Spleen (tissue), 11 donors: ENCODE measurements around the gene TC2N. TPM values are rescaled to one million over a fixed set of nuclear protein-coding genes. Genes with fewer than 3 reads are reported as not detected.

Source experiments
- DNase-seq: peaks from one replicate; pipeline ENCODE4 v3.0.0-alpha.2; 2020
- H3K27ac ChIP-seq, 8 donors: fragments of 200-600 bp; sonication (generic) in 7 of 8; 1 replicate in 4 of 8; 2 replicates in 4 of 8; pipeline versions ENCODE4 v1.5.0 to v1.8.0; 2016 to 2021; ENCODE audit warnings: inconsistent platforms in 4 of 8, mild to moderate bottlenecking in 4 of 8, moderate library complexity in 1 of 8
- H3K27me3 ChIP-seq, 7 donors: fragments of 200-600 bp; sonication (generic) in 6 of 7; replicated peaks in 1 of 7; 1 replicate in 4 of 7; 2 replicates in 3 of 7; pipeline versions ENCODE4 v1.5.0 to v1.8.0; 2016 to 2021; ENCODE audit warnings: inconsistent platforms in 3 of 7, mild to moderate bottlenecking in 1 of 7
- H3K36me3 ChIP-seq, 6 donors: fragments of 200-600 bp; sonication (generic) in 5 of 6; 1 replicate in 4 of 6; 2 replicates in 2 of 6; pipeline versions ENCODE4 v1.5.0 to v1.8.0; 2016 to 2021; ENCODE audit warnings: inconsistent platforms in 2 of 6
- H3K4me1 ChIP-seq, 6 donors: fragments of 200-600 bp; sonication (generic) in 5 of 6; 1 replicate in 3 of 6; 2 replicates in 3 of 6; pipeline versions ENCODE4 v1.5.0 to v1.8.0; 2016 to 2021; ENCODE audit warnings: inconsistent platforms in 3 of 6
- H3K4me3 ChIP-seq, 8 donors: fragments of 200-600 bp; sonication (generic) in 7 of 8; 1 replicate in 4 of 8; 2 replicates in 4 of 8; pipeline versions ENCODE4 v1.5.0 to v1.8.0; 2016 to 2021; ENCODE audit warnings: inconsistent platforms in 4 of 8, mild to moderate bottlenecking in 4 of 8, moderate library complexity in 2 of 8
- H3K9me3 ChIP-seq, 8 donors: fragments of 200-600 bp; sonication (generic) in 7 of 8; 1 replicate in 4 of 8; 2 replicates in 4 of 8; pipeline versions ENCODE4 v1.5.0 to v1.8.0; 2016 to 2021; ENCODE audit warnings: inconsistent platforms in 4 of 8
- POLR2A ChIP-seq, 3 donors: fragments of 450-650 bp; IDR thresholded peaks; one replicate each; pipeline ENCODE4 v1.5.1; 2017; ENCODE audit warnings: antibody characterized with exemption in 3 of 3, mild to moderate bottlenecking in 1 of 3
- POLR2AphosphoS5 ChIP-seq, 3 donors: sonication (generic); formaldehyde crosslinking; IDR thresholded peaks; one replicate each; pipeline ENCODE4 v1.5.1; 2017; ENCODE audit warnings: antibody characterized with exemption in 3 of 3
- WGBS, 5 donors: extraction: QIAGEN DNeasy Blood & Tissue Kit in 3 of 5; methylation state at CpG; one replicate each; pipeline versions ENCODE4 v1.1.5 to v1.1.7; 2013 to 2018; 5-methylcytosine and 5-hydroxymethylcytosine counted together
- intact Hi-C: fragments of 100-400 bp; cut with DNase I; formaldehyde crosslinking; loops from one replicate; pipeline ENCODE4 v1.15.0; 2023; ENCODE audit warnings: low total_unique reads
- polyA plus RNA-seq, 3 donors: library from polyadenylated mRNA; stranded (reverse); fragments of 200-250 nt; gene quantifications; one replicate each; pipeline ENCODE4 v1.2.1, GENCODE V29; 2013
- total RNA-seq, 7 donors: library from RNA; depleted of rRNA in 3 of 7; stranded (reverse); fragments of >200 nt in 3 of 7; fragmentation: NEBNext Ultra II Directional in 4 of 7; extraction: Animal tissue kit (Norgen Biotek cat#: 25700) in 4 of 7; gene quantifications; one replicate each; pipeline versions ENCODE4 v1.1.0 to v1.2.1, GENCODE V29; 2016 to 2021
- TF ChIP-seq, protein P1 (sequence below), 11 experiments: fragments of 200-600 bp in 7 of 11; fragments of 450-650 bp in 4 of 11; sonication (generic) in 4 of 11; IDR thresholded peaks in 8 of 11; conservative IDR thresholded peaks in 3 of 11; 1 replicate in 7 of 11; 2 replicates in 4 of 11; pipeline versions ENCODE4 v1.4.0 to v1.8.0; 2016 to 2021; ENCODE audit warnings: antibody characterized with exemption in 11 of 11, inconsistent platforms in 4 of 11, mild to moderate bottlenecking in 1 of 11
- donor health status: healthy with polysubstance abuse.
- donor health status: DM: no; HTN: no; CAD: no; lungs with moderate emphysema.
- donor health status: DM: no; HTN: no; CAD: no.
- donor health status: Bipolar disorder and iron deficiency.
- donor health status: healthy.
- donor health status: DM: no; HTN: no; CAD: no.
- donor health status: DM: yes; HTN: yes; CAD: no.

TC2N gene
- total and polyA plus RNA-seq, 10 donors, result 5.3 to 50.7 (median 35.5) TPM

DNA sequence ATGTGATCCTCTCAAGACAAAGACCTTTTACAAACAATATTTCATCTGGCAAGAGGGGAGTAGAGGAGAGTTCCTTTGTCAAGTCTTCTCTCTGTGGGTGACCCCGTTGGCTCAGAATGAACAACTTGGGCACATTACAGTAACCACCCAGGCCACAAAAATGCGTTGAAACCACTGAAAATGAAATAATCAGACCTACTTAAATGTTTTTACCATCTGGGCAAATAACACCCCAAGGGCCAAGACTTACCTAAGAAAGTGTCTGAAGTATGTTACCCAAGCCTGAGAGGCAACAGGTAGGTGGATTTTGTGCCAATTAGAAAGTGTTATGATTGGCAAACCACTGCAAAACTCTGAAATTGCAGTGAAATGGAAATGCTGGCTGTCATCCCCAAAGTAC is 1.3 kb downstream of the TC2N start:
- TF ChIP-seq, protein P1, sequence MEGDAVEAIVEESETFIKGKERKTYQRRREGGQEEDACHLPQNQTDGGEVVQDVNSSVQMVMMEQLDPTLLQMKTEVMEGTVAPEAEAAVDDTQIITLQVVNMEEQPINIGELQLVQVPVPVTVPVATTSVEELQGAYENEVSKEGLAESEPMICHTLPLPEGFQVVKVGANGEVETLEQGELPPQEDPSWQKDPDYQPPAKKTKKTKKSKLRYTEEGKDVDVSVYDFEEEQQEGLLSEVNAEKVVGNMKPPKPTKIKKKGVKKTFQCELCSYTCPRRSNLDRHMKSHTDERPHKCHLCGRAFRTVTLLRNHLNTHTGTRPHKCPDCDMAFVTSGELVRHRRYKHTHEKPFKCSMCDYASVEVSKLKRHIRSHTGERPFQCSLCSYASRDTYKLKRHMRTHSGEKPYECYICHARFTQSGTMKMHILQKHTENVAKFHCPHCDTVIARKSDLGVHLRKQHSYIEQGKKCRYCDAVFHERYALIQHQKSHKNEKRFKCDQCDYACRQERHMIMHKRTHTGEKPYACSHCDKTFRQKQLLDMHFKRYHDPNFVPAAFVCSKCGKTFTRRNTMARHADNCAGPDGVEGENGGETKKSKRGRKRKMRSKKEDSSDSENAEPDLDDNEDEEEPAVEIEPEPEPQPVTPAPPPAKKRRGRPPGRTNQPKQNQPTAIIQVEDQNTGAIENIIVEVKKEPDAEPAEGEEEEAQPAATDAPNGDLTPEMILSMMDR (IDR thresholded peaks at IDR 0.05 in 8 of 11, conservative IDR thresholded peaks at IDR 0.05 in 3 of 11), result no peak
- TF ChIP-seq POLR2AphosphoS5 (IDR thresholded peaks at IDR 0.05) (no peak), POLR2A (IDR thresholded peaks at IDR 0.05) (no peak)
- Histone ChIP-seq H3K27me3 (no peaks in the 10 kb centered on the region), H3K27ac (peak overlapping the region in 6 of 8 donors; percentile 38 to 87 (median 77)), H3K9me3 (peaks cover 0 to 7% (median 0%) of the 10 kb centered on the region in 8 donors), H3K4me1 (peaks cover 9 to 76% (median 53%) of the 10 kb centered on the region in 6 donors), H3K36me3 (peaks cover 0 to 38% (median 0%) of the 10 kb centered on the region in 6 donors), H3K4me3 (peak overlapping the region; percentile 24 to 69 (median 36))
- 23 to 34% (median 27%) methylated on average over 2 of the region's 2 CpGs for WGBS, 5 donors
- no peak for DNase-seq
- intact Hi-C loops, result no loop called here

DNA sequence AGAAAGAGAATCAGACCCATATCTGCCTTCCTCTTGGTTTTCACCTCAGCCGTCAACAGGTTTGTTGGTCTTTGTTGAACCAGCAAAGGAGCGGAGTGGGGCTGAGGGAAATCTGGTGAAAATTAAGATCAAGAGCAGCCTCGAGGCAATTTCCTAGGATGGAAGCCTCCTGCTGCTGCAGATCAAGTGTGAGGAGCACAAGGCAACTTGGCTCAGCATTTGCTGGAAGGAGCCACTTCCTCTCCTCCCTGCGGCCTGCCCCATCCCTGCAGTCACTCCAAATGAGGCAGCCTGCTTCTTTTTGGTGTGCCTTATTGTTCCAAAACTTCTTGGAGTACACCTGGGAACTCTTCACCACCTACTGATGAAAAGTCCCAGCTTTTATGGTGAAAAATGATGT is 4.9 kb downstream of the TC2N start:
- Histone ChIP-seq H3K27me3 (no peaks in the 10 kb centered on the region), H3K9me3 (no peaks in the 10 kb centered on the region), H3K36me3 (peaks cover 0 to 5% (median 0%) of the 10 kb centered on the region in 6 donors), H3K27ac (peak overlapping the region in 3 of 8 donors; percentile 53 to 87 (median 79)), H3K4me1 (peaks cover 3 to 77% (median 32%) of the 10 kb centered on the region in 6 donors), H3K4me3 (no peak overlapping the region)
- DNase-seq, result no peak
- TF ChIP-seq, protein P1 (IDR thresholded peaks at IDR 0.05 in 8 of 11, conservative IDR thresholded peaks at IDR 0.05 in 3 of 11), result no peak
- TF ChIP-seq POLR2A (IDR thresholded peaks at IDR 0.05), result no peak
- TF ChIP-seq POLR2AphosphoS5 (IDR thresholded peaks at IDR 0.05), result no peak
- intact Hi-C loops, result no loop called here
- WGBS, 5 donors, result 46 to 65% (median 59%) methylated on average over 4 of the region's 4 CpGs

DNA sequence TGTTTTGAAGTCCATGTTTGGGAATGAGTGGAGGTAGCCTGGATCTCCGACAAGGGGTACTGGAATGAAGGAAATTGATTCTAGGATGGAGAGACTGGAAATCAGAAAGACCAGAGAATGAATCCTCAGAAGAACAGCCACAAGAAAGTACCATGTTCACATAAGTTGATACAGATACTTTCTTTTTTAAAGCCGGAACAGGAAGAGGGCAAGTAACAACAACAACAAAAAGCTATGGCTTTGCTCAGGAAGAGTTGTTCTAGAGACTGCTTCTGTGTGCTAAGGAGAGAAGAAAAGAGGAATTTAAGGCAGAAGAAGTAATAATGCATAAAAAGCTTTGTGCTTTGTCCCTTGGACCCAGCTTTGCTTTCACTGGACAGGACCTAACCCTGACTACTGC is 6.2 kb downstream of the TC2N start:
- Histone ChIP-seq H3K27ac (peak overlapping the region in 6 of 8 donors; percentile 15 to 87 (median 50)), H3K36me3 (no peaks in the 10 kb centered on the region), H3K4me3 (peak overlapping the region in 1 of 8 donors; percentile 28), H3K9me3 (no peaks in the 10 kb centered on the region), H3K27me3 (no peaks in the 10 kb centered on the region), H3K4me1 (peaks cover 6 to 79% (median 32%) of the 10 kb centered on the region in 6 donors)
- no peak for TF ChIP-seq POLR2A (IDR thresholded peaks at IDR 0.05)
- TF ChIP-seq, protein P1 (IDR thresholded peaks at IDR 0.05 in 8 of 11, conservative IDR thresholded peaks at IDR 0.05 in 3 of 11), result no peak
- TF ChIP-seq POLR2AphosphoS5 (IDR thresholded peaks at IDR 0.05), result no peak
- no peak for DNase-seq
- 41 to 65% (median 60%) methylated on average over 2 of the region's 2 CpGs for WGBS, 5 donors
- intact Hi-C loops, result no loop called here

DNA sequence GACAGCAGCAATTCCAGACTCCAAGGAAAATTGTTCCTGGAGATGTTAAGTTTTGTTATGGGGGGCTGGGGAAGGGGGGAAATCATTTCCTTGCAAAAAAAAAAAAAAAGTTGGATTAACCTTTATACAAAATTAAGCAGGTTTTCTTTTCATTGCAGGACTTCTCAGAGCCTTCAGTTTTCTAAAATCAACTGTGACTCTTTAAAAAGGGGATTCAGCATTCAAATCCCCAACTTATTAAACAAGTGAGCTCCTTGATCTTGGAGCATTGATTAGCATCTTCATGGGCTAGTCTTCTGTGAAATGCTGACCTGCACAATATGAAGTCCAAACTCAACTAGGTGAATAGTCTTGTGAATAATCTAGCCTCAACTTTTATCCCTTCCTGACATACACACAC is 7.1 kb downstream of the TC2N start:
- no peak for DNase-seq
- peaks cover 8 to 87% (median 38%) of the 10 kb centered on the region in 6 donors for H3K4me1 ChIP-seq
- H3K9me3 ChIP-seq, result no peaks in the 10 kb centered on the region
- no peak for TF ChIP-seq POLR2AphosphoS5 (IDR thresholded peaks at IDR 0.05)
- TF ChIP-seq, protein P1 (IDR thresholded peaks at IDR 0.05 in 8 of 11, conservative IDR thresholded peaks at IDR 0.05 in 3 of 11), result no peak
- TF ChIP-seq POLR2A (IDR thresholded peaks at IDR 0.05), result no peak
- peak overlapping the region in 4 of 8 donors; percentile 29 to 87 (median 66) for H3K27ac ChIP-seq
- intact Hi-C loops, result no loop called here
- H3K36me3 ChIP-seq, result no peaks in the 10 kb centered on the region
- no peaks in the 10 kb centered on the region for H3K27me3 ChIP-seq
- H3K4me3 ChIP-seq, result no peak overlapping the region
